Gastrocnemius medialis (tissue), 4 donors: ENCODE data around the gene JHY.

Experiments used
- POLR2A ChIP-seq, 2 donors: fragments of 450-650 bp; IDR thresholded peaks; one replicate each; pipeline ENCODE4 v1.6.1; 2017; ENCODE audit warnings: antibody characterized with exemption in 2 of 2, mild to moderate bottlenecking in 2 of 2, moderate library complexity in 2 of 2
- TF ChIP-seq, protein P1 (sequence below), 5 experiments: fragments of 450-650 bp in 3 of 5; fragments of 200-600 bp in 2 of 5; sonication (generic) in 2 of 5; IDR thresholded peaks in 4 of 5; conservative IDR thresholded peaks in 1 of 5; 1 replicate in 4 of 5; 2 replicates in 1 of 5; pipeline ENCODE4 v1.5.1; 2016 to 2019; ENCODE audit warnings: antibody characterized with exemption in 5 of 5, mild to moderate bottlenecking in 3 of 5, moderate library complexity in 3 of 5

DNA sequence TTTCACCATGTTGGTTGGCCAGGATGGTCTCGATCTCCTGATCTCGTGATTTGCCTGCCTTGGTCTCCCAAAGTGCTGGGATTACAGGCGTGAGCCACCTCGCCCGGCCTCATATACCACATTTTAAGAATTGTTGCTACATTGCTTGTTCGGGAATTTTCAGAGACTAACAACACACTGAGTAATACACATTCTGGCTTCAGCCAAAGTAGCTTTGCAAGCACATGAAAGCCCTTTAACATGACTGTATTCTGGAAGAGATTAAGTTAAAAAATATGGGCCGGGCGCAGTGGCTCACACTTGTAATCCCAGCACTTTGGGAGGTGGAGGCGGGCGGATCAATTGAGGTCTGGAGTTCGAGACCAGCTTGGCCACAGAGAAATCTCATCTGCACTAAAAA lies 29.3 kb upstream of the JHY start:
- TF ChIP-seq, protein P1, sequence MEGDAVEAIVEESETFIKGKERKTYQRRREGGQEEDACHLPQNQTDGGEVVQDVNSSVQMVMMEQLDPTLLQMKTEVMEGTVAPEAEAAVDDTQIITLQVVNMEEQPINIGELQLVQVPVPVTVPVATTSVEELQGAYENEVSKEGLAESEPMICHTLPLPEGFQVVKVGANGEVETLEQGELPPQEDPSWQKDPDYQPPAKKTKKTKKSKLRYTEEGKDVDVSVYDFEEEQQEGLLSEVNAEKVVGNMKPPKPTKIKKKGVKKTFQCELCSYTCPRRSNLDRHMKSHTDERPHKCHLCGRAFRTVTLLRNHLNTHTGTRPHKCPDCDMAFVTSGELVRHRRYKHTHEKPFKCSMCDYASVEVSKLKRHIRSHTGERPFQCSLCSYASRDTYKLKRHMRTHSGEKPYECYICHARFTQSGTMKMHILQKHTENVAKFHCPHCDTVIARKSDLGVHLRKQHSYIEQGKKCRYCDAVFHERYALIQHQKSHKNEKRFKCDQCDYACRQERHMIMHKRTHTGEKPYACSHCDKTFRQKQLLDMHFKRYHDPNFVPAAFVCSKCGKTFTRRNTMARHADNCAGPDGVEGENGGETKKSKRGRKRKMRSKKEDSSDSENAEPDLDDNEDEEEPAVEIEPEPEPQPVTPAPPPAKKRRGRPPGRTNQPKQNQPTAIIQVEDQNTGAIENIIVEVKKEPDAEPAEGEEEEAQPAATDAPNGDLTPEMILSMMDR (IDR thresholded peaks at IDR 0.05 in 4 of 5, conservative IDR thresholded peaks at IDR 0.05 in 1 of 5) = no peak
- no peak for TF ChIP-seq POLR2A (IDR thresholded peaks at IDR 0.05)
